ENCODE results near the gene ZC3HAV1.
A peak's percentile ranks its signal among the peaks of the same experiment; 100 is the strongest.

ZC3HAV1 gene

DNA sequence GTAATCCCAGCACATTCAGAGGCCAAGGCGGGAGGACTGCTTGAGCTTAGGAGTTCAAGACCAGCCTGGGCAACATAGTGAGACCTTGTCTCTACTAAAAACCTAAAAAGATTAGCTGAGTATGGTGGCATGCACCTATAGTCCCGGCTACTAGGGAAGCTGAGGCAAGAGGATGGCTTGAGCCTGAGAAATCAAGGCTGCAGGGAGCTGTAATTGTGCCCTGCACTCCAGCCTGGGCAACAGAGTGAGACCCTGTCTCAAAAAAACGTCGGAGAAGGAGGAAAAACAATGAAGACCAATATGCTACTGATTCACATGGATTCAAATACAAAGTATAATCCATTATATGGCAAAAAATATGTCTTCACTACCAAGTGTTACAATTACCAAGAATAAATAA, 87.2 kb downstream of the ZC3HAV1 start:
- Histone ChIP-seq H4K20me1 (ENCODE audit: insufficient read depth, low read length) (no peaks in the 10 kb centered on the region), H2AFZ (ENCODE audit: low read length) (no peak overlapping the region), H3K9me2 (ENCODE audit: low read depth, low read length) (no peaks in the 10 kb centered on the region), H3K27me3 (ENCODE audit: insufficient read depth, low read length) (no peaks in the 10 kb centered on the region), H3K36me3 (ENCODE audit: insufficient read depth, low read length) (no peaks in the 10 kb centered on the region), H3K27ac (ENCODE audit: low read depth, low read length, poor library complexity, severe bottlenecking) (no peak overlapping the region), H3K4me2 (ENCODE audit: low read length) (no peak overlapping the region), H3K9me3 (ENCODE audit: low read length) (no peaks in the 10 kb centered on the region), H3K4me1 (ENCODE audit: insufficient read depth, low read length, severe bottlenecking) (no peaks in the 10 kb centered on the region), H3K9ac (ENCODE audit: low read length) (no peak overlapping the region), H3K4me3 (ENCODE audit: low read depth, low read length, poor library complexity, severe bottlenecking) (no peak overlapping the region), H3F3A (ENCODE audit: insufficient read depth, low read length) (no peaks in the 10 kb centered on the region), H3K79me2 (ENCODE audit: insufficient read depth, low read length) (no peaks in the 10 kb centered on the region)
- TF ChIP-seq, protein P1, sequence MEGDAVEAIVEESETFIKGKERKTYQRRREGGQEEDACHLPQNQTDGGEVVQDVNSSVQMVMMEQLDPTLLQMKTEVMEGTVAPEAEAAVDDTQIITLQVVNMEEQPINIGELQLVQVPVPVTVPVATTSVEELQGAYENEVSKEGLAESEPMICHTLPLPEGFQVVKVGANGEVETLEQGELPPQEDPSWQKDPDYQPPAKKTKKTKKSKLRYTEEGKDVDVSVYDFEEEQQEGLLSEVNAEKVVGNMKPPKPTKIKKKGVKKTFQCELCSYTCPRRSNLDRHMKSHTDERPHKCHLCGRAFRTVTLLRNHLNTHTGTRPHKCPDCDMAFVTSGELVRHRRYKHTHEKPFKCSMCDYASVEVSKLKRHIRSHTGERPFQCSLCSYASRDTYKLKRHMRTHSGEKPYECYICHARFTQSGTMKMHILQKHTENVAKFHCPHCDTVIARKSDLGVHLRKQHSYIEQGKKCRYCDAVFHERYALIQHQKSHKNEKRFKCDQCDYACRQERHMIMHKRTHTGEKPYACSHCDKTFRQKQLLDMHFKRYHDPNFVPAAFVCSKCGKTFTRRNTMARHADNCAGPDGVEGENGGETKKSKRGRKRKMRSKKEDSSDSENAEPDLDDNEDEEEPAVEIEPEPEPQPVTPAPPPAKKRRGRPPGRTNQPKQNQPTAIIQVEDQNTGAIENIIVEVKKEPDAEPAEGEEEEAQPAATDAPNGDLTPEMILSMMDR (IDR thresholded peaks at IDR 0.05; ENCODE audit: low read length), result no peak
- TF ChIP-seq EZH2 (IDR thresholded peaks at IDR 0.05; ENCODE audit: borderline replicate concordance, low read length), result no peak

DNA sequence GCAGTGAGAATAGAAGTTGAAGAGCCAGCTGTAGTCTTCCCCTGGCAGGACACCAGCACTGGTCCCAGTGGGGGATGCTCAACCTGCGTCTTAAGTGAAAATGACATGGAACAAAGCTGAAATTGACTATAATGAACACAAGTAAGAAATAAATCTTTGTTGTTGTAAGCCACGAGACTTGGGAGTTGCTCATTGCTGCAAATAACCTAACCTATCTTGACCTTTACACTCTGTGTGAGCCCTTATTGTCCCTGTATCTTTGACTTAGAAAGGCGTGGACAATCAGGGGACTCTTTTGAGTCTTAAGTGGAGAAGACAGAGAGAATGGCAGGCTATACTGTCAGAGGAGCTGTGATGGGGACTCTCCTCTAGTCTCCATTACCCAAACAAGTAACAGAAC, 90.6 kb downstream of the ZC3HAV1 start:
- H3F3A ChIP-seq (ENCODE audit: insufficient read depth, low read length), result no peaks in the 10 kb centered on the region
- no peaks in the 10 kb centered on the region for H3K36me3 ChIP-seq (ENCODE audit: insufficient read depth, low read length)
- H3K9ac ChIP-seq (ENCODE audit: low read length), result no peak overlapping the region
- TF ChIP-seq, protein P1 (IDR thresholded peaks at IDR 0.05; ENCODE audit: low read length), result no peak
- no peak for TF ChIP-seq EZH2 (IDR thresholded peaks at IDR 0.05; ENCODE audit: borderline replicate concordance, low read length)
- 0 out of 2 replicates have a peak, but pooled peaks cover 6% of the 10 kb centered on the region for H3K27me3 ChIP-seq (ENCODE audit: insufficient read depth, low read length)
- H4K20me1 ChIP-seq (ENCODE audit: insufficient read depth, low read length), result no peaks in the 10 kb centered on the region
- H3K27ac ChIP-seq (ENCODE audit: low read depth, low read length, poor library complexity, severe bottlenecking), result no peak overlapping the region
- no peak overlapping the region for H3K4me2 ChIP-seq (ENCODE audit: low read length)
- H3K4me1 ChIP-seq (ENCODE audit: insufficient read depth, low read length, severe bottlenecking), result no peaks in the 10 kb centered on the region
- H3K79me2 ChIP-seq (ENCODE audit: insufficient read depth, low read length), result no peaks in the 10 kb centered on the region
- H3K9me2 ChIP-seq (ENCODE audit: low read depth, low read length), result no peaks in the 10 kb centered on the region
- H2AFZ ChIP-seq (ENCODE audit: low read length), result no peak overlapping the region
- H3K9me3 ChIP-seq (ENCODE audit: low read length), result no peaks in the 10 kb centered on the region
- no peak overlapping the region for H3K4me3 ChIP-seq (ENCODE audit: low read depth, low read length, poor library complexity, severe bottlenecking)

DNA sequence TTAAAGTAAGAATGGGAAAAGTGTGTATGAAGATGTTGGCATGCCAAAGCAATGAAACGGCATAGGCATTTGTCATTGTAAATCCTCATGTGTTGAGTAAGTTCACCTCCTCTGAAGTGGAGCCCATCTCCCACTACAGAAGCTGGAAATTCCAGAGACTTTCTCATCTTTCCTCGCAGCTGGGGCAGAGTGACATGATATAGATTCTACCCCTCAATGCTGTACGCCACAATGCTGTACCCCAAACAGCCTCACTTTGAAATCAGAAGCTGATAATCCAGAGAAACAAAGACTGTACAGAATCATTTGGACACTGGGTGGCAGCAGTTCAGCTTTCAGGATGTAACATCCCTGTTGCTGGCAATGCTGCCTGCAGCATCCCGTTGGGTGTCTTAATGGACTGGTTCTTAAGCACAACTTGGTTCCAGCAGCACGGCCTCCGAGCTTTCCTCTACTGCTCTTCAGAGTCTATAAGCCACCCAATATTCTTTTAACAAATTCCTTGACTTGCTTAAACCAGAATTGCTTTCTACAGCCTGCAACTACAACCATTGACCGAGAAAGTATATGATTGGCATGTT, 92.5 kb downstream of the ZC3HAV1 start:
- Histone ChIP-seq H3K27ac (ENCODE audit: low read depth, low read length, poor library complexity, severe bottlenecking) (no peak overlapping the region), H4K20me1 (ENCODE audit: insufficient read depth, low read length) (no peaks in the 10 kb centered on the region), H3K27me3 (ENCODE audit: insufficient read depth, low read length) (0 out of 2 replicates have a peak, but pooled peaks cover 6% of the 10 kb centered on the region), H3K4me3 (ENCODE audit: low read depth, low read length, poor library complexity, severe bottlenecking) (no peak overlapping the region), H3K4me1 (ENCODE audit: insufficient read depth, low read length, severe bottlenecking) (no peaks in the 10 kb centered on the region), H3K79me2 (ENCODE audit: insufficient read depth, low read length) (no peaks in the 10 kb centered on the region), H3K9ac (ENCODE audit: low read length) (no peak overlapping the region), H3K9me3 (ENCODE audit: low read length) (no peaks in the 10 kb centered on the region), H3K9me2 (ENCODE audit: low read depth, low read length) (no peaks in the 10 kb centered on the region), H2AFZ (ENCODE audit: low read length) (no peak overlapping the region), H3K36me3 (ENCODE audit: insufficient read depth, low read length) (no peaks in the 10 kb centered on the region), H3F3A (ENCODE audit: insufficient read depth, low read length) (no peaks in the 10 kb centered on the region), H3K4me2 (ENCODE audit: low read length) (no peak overlapping the region)
- no peak for TF ChIP-seq EZH2 (IDR thresholded peaks at IDR 0.05; ENCODE audit: borderline replicate concordance, low read length)
- TF ChIP-seq, protein P1 (IDR thresholded peaks at IDR 0.05; ENCODE audit: low read length), result peak; percentile 76

All from OCI-LY1 (cell line).